ENCODE results near the gene SEMA4A.

SEMA4A gene

DNA sequence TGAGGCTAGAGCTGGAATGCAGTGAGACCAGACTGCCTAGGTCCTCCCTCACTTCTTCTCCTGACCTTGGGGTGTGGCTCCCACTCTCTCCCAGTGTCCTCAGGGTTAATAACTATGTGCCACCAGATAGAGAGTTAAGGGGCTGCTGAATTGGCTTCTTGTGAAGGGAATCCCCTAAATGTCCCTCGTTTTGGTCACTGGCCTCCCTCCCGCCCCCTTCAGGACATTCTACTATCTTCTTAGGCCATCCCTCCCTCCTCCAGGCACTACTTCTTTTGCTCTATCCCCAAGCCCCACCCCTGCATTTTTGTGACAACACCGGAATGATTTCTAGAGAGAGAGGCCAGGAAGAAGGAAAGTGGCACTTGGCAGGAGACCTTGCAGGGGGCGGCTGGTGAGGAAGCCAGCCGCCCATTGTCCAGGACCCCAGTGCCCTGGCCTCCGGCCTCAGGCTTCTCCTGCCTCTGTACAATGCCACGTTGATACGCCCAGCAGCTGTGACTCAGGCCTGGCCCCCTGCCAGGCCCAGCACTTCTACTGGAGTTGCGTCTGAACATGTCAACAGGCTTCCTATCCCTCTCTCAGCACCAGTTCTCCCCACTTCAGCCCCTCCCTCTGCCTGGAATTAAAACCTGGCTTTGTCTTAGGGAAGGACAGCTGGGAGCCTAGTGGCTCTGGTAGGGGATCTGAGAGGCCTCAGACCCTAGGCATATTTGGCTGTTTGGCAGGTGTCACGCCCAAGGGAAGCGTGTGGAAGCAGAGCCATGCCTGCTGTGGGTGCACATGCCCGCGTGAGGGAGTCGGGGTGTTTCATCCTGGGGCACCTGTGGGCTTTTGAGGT, 29.8 kb upstream of the SEMA4A start (continued):
- TF ChIP-seq ZBTB21 (tag by site-specific recombination; IDR thresholded peaks at IDR 0.05), result 0 out of 2 replicates have a peak, but pooled peaks have one; percentile 41
- no peak for TF ChIP-seq RBAK (tag by site-specific recombination; IDR thresholded peaks at IDR 0.05)
- TF ChIP-seq ZNF266 (tag by site-specific recombination; IDR thresholded peaks at IDR 0.05; ENCODE audit: low read depth), result no peak
- TF ChIP-seq ZNF184 (tag by site-specific recombination; IDR thresholded peaks at IDR 0.05), result peak; percentile 93
- TF ChIP-seq, protein P1, sequence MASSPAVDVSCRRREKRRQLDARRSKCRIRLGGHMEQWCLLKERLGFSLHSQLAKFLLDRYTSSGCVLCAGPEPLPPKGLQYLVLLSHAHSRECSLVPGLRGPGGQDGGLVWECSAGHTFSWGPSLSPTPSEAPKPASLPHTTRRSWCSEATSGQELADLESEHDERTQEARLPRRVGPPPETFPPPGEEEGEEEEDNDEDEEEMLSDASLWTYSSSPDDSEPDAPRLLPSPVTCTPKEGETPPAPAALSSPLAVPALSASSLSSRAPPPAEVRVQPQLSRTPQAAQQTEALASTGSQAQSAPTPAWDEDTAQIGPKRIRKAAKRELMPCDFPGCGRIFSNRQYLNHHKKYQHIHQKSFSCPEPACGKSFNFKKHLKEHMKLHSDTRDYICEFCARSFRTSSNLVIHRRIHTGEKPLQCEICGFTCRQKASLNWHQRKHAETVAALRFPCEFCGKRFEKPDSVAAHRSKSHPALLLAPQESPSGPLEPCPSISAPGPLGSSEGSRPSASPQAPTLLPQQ (tag by site-specific recombination; IDR thresholded peaks at IDR 0.05), result 0 out of 2 replicates have a peak, but pooled peaks have one; percentile 32
- no peak for TF ChIP-seq YY1 (tag by site-specific recombination; IDR thresholded peaks at IDR 0.05)
- no peak for TF ChIP-seq ZNF549 (tag by site-specific recombination; IDR thresholded peaks at IDR 0.05)
- TF ChIP-seq SP7 (tag by site-specific recombination; IDR thresholded peaks at IDR 0.05), result peak; percentile 79
- peak; percentile 44; the same call in 1 of the 2 replicates for TF ChIP-seq ZNF133 (tag by site-specific recombination; IDR thresholded peaks at IDR 0.05)
- TF ChIP-seq HOXC10 (CRISPR knock-in tag; IDR thresholded peaks at IDR 0.05), result no peak
- TF ChIP-seq, protein P2, sequence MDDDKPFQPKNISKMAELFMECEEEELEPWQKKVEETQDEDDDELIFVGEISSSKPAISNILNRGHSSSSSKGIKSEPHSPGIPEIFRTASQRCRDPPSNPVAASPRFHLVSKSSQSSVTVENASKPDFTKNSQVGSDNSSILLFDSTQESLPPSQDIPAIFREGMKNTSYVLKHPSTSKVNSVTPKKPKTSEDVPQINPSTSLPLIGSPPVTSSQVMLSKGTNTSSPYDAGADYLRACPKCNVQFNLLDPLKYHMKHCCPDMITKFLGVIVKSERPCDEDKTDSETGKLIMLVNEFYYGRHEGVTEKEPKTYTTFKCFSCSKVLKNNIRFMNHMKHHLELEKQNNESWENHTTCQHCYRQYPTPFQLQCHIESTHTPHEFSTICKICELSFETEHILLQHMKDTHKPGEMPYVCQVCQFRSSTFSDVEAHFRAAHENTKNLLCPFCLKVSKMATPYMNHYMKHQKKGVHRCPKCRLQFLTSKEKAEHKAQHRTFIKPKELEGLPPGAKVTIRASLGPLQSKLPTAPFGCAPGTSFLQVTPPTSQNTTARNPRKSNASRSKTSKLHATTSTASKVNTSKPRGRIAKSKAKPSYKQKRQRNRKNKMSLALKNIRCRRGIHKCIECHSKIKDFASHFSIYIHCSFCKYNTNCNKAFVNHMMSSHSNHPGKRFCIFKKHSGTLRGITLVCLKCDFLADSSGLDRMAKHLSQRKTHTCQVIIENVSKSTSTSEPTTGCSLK (tag by site-specific recombination; IDR thresholded peaks at IDR 0.05), result no peak
- TF ChIP-seq ZSCAN4 (tag by site-specific recombination; IDR thresholded peaks at IDR 0.05), result no peak
- no peak for TF ChIP-seq ZNF391 (tag by site-specific recombination; IDR thresholded peaks at IDR 0.05; ENCODE audit: borderline replicate concordance, low read depth)
- no peak for TF ChIP-seq ZNF292 (tag by site-specific recombination; IDR thresholded peaks at IDR 0.05; ENCODE audit: borderline replicate concordance, low read depth)
- TF ChIP-seq REST (tag by site-specific recombination; IDR thresholded peaks at IDR 0.05), result no peak
- peak; percentile 93 for TF ChIP-seq ZNF341 (tag by site-specific recombination; IDR thresholded peaks at IDR 0.05; ENCODE audit: low read depth)
- peak; percentile 92 for TF ChIP-seq SCRT1 (tag by site-specific recombination; IDR thresholded peaks at IDR 0.05; ENCODE audit: borderline replicate concordance)
- TF ChIP-seq ZNF157 (tag by site-specific recombination; IDR thresholded peaks at IDR 0.05), result no peak
- peak; percentile 38 for TF ChIP-seq SP3 (tag by site-specific recombination; IDR thresholded peaks at IDR 0.05)
- TF ChIP-seq, protein P3, sequence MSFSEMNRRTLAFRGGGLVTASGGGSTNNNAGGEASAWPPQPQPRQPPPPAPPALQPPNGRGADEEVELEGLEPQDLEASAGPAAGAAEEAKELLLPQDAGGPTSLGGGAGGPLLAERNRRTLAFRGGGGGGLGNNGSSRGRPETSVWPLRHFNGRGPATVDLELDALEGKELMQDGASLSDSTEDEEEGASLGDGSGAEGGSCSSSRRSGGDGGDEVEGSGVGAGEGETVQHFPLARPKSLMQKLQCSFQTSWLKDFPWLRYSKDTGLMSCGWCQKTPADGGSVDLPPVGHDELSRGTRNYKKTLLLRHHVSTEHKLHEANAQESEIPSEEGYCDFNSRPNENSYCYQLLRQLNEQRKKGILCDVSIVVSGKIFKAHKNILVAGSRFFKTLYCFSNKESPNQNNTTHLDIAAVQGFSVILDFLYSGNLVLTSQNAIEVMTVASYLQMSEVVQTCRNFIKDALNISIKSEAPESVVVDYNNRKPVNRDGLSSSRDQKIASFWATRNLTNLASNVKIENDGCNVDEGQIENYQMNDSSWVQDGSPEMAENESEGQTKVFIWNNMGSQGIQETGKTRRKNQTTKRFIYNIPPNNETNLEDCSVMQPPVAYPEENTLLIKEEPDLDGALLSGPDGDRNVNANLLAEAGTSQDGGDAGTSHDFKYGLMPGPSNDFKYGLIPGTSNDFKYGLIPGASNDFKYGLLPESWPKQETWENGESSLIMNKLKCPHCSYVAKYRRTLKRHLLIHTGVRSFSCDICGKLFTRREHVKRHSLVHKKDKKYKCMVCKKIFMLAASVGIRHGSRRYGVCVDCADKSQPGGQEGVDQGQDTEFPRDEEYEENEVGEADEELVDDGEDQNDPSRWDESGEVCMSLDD (tag by site-specific recombination; IDR thresholded peaks at IDR 0.05), result peak; percentile 45
- TF ChIP-seq ZBTB44 (tag by site-specific recombination; IDR thresholded peaks at IDR 0.05), result peak; percentile 87
- no peak for TF ChIP-seq ZNF654 (tag by site-specific recombination; IDR thresholded peaks at IDR 0.05; ENCODE audit: low read depth)
- peak; percentile 20; the same call in 1 of the 2 replicates for TF ChIP-seq ZSCAN30 (tag by site-specific recombination; IDR thresholded peaks at IDR 0.05)
- TF ChIP-seq, protein P4, sequence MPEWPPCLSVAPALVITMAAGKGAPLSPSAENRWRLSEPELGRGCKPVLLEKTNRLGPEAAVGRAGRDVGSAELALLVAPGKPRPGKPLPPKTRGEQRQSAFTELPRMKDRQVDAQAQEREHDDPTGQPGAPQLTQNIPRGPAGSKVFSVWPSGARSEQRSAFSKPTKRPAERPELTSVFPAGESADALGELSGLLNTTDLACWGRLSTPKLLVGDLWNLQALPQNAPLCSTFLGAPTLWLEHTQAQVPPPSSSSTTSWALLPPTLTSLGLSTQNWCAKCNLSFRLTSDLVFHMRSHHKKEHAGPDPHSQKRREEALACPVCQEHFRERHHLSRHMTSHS (tag by site-specific recombination; IDR thresholded peaks at IDR 0.05), result no peak
- no peak for TF ChIP-seq ZNF23 (tag by site-specific recombination; IDR thresholded peaks at IDR 0.05; ENCODE audit: borderline replicate concordance)

Measured in HEK293 (cell line).